ENCODE measurements around the gene TRIM67. TPM values are rescaled to one million over a fixed set of nuclear protein-coding genes. Genes with fewer than 3 reads are reported as not detected.

Gene TRIM67
- total and polyA plus RNA-seq, 9 of the 15 experiments (the other 6 are each of a cell fraction or from before 2014, with no cell fraction given): 0.04 to 0.60 (median 0.31) TPM

- TF ChIP-seq, protein P1, sequence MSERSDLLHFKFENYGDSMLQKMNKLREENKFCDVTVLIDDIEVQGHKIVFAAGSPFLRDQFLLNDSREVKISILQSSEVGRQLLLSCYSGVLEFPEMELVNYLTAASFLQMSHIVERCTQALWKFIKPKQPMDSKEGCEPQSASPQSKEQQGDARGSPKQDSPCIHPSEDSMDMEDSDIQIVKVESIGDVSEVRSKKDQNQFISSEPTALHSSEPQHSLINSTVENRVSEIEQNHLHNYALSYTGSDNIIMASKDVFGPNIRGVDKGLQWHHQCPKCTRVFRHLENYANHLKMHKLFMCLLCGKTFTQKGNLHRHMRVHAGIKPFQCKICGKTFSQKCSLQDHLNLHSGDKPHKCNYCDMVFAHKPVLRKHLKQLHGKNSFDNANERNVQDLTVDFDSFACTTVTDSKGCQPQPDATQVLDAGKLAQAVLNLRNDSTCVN (CRISPR knock-in tag; IDR thresholded peaks at IDR 0.05): no peak
- TF ChIP-seq DPF2 (IDR thresholded peaks at IDR 0.05) (peak; percentile 99), ARID1B (IDR thresholded peaks at IDR 0.05) (peak; percentile 100), NCOA4 (IDR thresholded peaks at IDR 0.05; ENCODE audit: partially characterized antibody) (no peak), BCL6 (CRISPR knock-in tag; IDR thresholded peaks at IDR 0.05) (peak; percentile 21; the same call in 1 of the 2 replicates), GTF2F1 (IDR thresholded peaks at IDR 0.05; ENCODE audit: low read depth, low read length) (no peak), SRSF9 (IDR thresholded peaks at IDR 0.05; ENCODE audit: borderline replicate concordance, low read depth, low read length) (no peak), SMAD1 (IDR thresholded peaks at IDR 0.05; ENCODE audit: low read depth, low read length, partially characterized antibody) (peak; percentile 91), IFI16 (CRISPR knock-in tag; IDR thresholded peaks at IDR 0.05) (no peak), ETS2 (tag; IDR thresholded peaks at IDR 0.05; ENCODE audit: borderline replicate concordance, poor library complexity, severe bottlenecking) (no peak), ZNF12 (CRISPR knock-in tag; IDR thresholded peaks at IDR 0.05) (no peak), MIER1 (IDR thresholded peaks at IDR 0.05; ENCODE audit: low read depth) (peak; percentile 87), BDP1 (IDR thresholded peaks at IDR 0.05; ENCODE audit: insufficient read depth, insufficient read length) (no peak), ARID3B (CRISPR knock-in tag; IDR thresholded peaks at IDR 0.05; ENCODE audit: borderline replicate concordance) (no peak; the same call in 1 of the 2 replicates), TCF15 (CRISPR knock-in tag; IDR thresholded peaks at IDR 0.05) (no peak), SIRT6 (IDR thresholded peaks at IDR 0.05; ENCODE audit: low read depth, low read length) (no peak), WHSC1 (IDR thresholded peaks at IDR 0.05; ENCODE audit: low read length) (no peak), TCF3 (CRISPR knock-in tag; IDR thresholded peaks at IDR 0.05) (peak; percentile 100), ZKSCAN1 (IDR thresholded peaks at IDR 0.05; ENCODE audit: low read depth, low read length) (peak; percentile 93), FOXA1 (IDR thresholded peaks at IDR 0.05; ENCODE audit: borderline replicate concordance) (no peak), PHF8 (IDR thresholded peaks at IDR 0.05; ENCODE audit: borderline replicate concordance, low read length) (no peak), POLR2A (conservative IDR thresholded peaks at IDR 0.05) (no peak), PHF20 (IDR thresholded peaks at IDR 0.05; ENCODE audit: partially characterized antibody) (no peak)
- TF ChIP-seq, protein P2, sequence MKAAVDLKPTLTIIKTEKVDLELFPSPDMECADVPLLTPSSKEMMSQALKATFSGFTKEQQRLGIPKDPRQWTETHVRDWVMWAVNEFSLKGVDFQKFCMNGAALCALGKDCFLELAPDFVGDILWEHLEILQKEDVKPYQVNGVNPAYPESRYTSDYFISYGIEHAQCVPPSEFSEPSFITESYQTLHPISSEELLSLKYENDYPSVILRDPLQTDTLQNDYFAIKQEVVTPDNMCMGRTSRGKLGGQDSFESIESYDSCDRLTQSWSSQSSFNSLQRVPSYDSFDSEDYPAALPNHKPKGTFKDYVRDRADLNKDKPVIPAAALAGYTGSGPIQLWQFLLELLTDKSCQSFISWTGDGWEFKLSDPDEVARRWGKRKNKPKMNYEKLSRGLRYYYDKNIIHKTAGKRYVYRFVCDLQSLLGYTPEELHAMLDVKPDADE (conservative IDR thresholded peaks at IDR 0.05; ENCODE audit: control insufficient read depth, low read depth, low read length): no peak
- TF ChIP-seq, protein P3, sequence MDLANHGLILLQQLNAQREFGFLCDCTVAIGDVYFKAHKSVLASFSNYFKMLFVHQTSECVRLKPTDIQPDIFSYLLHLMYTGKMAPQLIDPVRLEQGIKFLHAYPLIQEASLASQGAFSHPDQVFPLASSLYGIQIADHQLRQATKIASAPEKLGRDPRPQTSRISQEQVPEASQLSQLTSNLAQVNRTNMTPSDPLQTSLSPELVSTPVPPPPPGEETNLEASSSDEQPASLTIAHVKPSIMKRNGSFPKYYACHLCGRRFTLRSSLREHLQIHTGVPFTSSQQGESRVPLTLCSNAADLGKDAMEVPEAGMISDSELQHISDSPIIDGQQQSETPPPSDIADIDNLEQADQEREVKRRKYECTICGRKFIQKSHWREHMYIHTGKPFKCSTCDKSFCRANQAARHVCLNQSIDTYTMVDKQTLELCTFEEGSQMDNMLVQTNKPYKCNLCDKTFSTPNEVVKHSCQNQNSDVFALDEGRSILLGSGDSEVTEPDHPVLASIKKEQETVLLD (IDR thresholded peaks at IDR 0.05): no peak
Observed at GRCh38 chr1:231159963-231160761, 1.7 kb upstream of the TRIM67 start (continued).

Measured in K562 (cell line).